PC-9 (cell line): ENCODE data around the gene ELN. TPM values are rescaled to one million over a fixed set of nuclear protein-coding genes. Genes with fewer than 3 reads are reported as not detected.

Source experiments
- BruUV-seq: library from RNA; stranded (reverse); fragments of 400-500 nt; replicated peaks from 2 replicates; lab custom pipeline; 2021; lab: Mats Ljungman, UMichigan
- CTCF ChIA-PET: fragments of 300-600 bp; sonication (Branson Sonifier 250); formaldehyde crosslinking; loops from one replicate; lab custom pipeline; 2022; ENCODE audit warnings: antibody characterized with exemption; lab: Charles Lee
- POLR2A ChIA-PET: fragments of 300-600 bp; sonication (Branson Sonifier 250); formaldehyde crosslinking; loops from one replicate; lab custom pipeline; 2022; ENCODE audit warnings: antibody characterized with exemption; ENCODE audit not compliant: unreplicated experiment; lab: Charles Lee
- DNase-seq, 2 experiments: peaks; one replicate each; pipeline versions ENCODE4 v3.0.0 to v3.0.0-alpha.2; 2015 to 2022; ENCODE audit warnings: mixed read lengths in 1 of 2
- H2AFZ ChIP-seq: fragments of 200-600 bp; sonication (generic); 2 replicates; pipeline ENCODE4 v1.8.1; 2017; ENCODE audit warnings: antibody characterized with exemption
- H3F3A ChIP-seq: fragments of 200-600 bp; sonication (generic); 2 replicates; pipeline ENCODE4 v1.8.1; 2017; ENCODE audit warnings: antibody characterized with exemption, mild to moderate bottlenecking, low read depth; ENCODE audit not compliant: insufficient read depth
- H3K27ac ChIP-seq: fragments of 200-600 bp; sonication (generic); 2 replicates; pipeline ENCODE4 v1.6.1; 2016; ENCODE audit warnings: mixed run types
- H3K27me3 ChIP-seq: fragments of 200-600 bp; sonication (generic); 2 replicates; pipeline ENCODE4 v1.6.1; 2016; ENCODE audit warnings: low read depth, mixed run types; ENCODE audit not compliant: insufficient read depth
- H3K36me3 ChIP-seq: fragments of 200-600 bp; sonication (generic); 2 replicates; pipeline ENCODE4 v1.6.1; 2016; ENCODE audit warnings: low read depth, mixed run types
- H3K4me1 ChIP-seq: fragments of 200-600 bp; sonication (generic); replicated peaks from 2 replicates; pipeline ENCODE4 v1.6.1; 2016; ENCODE audit warnings: mixed run types; ENCODE audit not compliant: insufficient read depth
- H3K4me2 ChIP-seq: fragments of 200-600 bp; sonication (generic); 2 replicates; pipeline ENCODE4 v1.6.1; 2017; ENCODE audit warnings: mixed run types
- H3K4me3 ChIP-seq: fragments of 200-600 bp; sonication (generic); 2 replicates; pipeline ENCODE4 v1.6.1; 2016; ENCODE audit warnings: mixed run types
- H3K79me2 ChIP-seq: fragments of 200-600 bp; sonication (generic); 2 replicates; pipeline ENCODE4 v1.6.1; 2017; ENCODE audit warnings: low read depth, mixed run types
- H3K9me2 ChIP-seq: fragments of 200-600 bp; sonication (generic); 2 replicates; pipeline ENCODE4 v1.8.1; 2017; ENCODE audit warnings: mild to moderate bottlenecking; ENCODE audit not compliant: insufficient read depth
- H3K9me3 ChIP-seq: fragments of 200-600 bp; sonication (generic); 2 replicates; pipeline ENCODE4 v1.8.1; 2016; ENCODE audit warnings: low read depth; ENCODE audit not compliant: insufficient read depth
- H4K20me1 ChIP-seq: fragments of 200-600 bp; sonication (generic); 2 replicates; pipeline ENCODE4 v1.8.1; 2017; ENCODE audit not compliant: insufficient read depth
- CTCF ChIP-seq: fragments of 200-600 bp; sonication (generic); conservative IDR thresholded peaks from 2 replicates; pipeline ENCODE4 v1.6.1; 2017; ENCODE audit warnings: mixed run types, antibody characterized with exemption, mild to moderate bottlenecking, moderate library complexity
- EZH2 ChIP-seq: fragments of 200-600 bp; sonication (generic); IDR thresholded peaks from 2 replicates; pipeline ENCODE4 v1.8.0; 2017; ENCODE audit warnings: antibody characterized with exemption, low read depth
- intact Hi-C: fragments of 100-400 bp; cut with micrococcal nuclease; formaldehyde crosslinking; loops from one replicate; pipeline ENCODE4 v1.10.0; 2022; ENCODE audit not compliant: unreplicated experiment
- total RNA-seq: library from RNA; stranded (reverse); gene quantifications from 2 replicates; pipeline ENCODE4 v1.2.3, GENCODE V29; 2021

Gene ELN
- total RNA-seq, 1 experiment from 2014 or later, result 0.11 TPM

- no peaks in the 10 kb centered on the region for H4K20me1 ChIP-seq
- no peaks in the 10 kb centered on the region for H3F3A ChIP-seq
- no peaks in the 10 kb centered on the region for H3K9me2 ChIP-seq
- no peaks in the 10 kb centered on the region for H3K36me3 ChIP-seq
- H3K4me1 ChIP-seq, result no peaks in the 10 kb centered on the region
- no TSS peak for BruUV-seq
- no peaks in the 10 kb centered on the region for H3K27me3 ChIP-seq
- no peaks in the 10 kb centered on the region for H3K9me3 ChIP-seq
- H3K27ac ChIP-seq, result no peak overlapping the region
- no peak for DNase-seq
- no peak overlapping the region for H2AFZ ChIP-seq
- H3K4me2 ChIP-seq, result no peak overlapping the region
- intact Hi-C loops, result no loop called here
- CTCF ChIA-PET, result no interaction called here
- no peak overlapping the region for H3K4me3 ChIP-seq
- POLR2A ChIA-PET, result no interaction called here
- TF ChIP-seq EZH2, result no peak
- TF ChIP-seq CTCF, result no peak
- H3K79me2 ChIP-seq, result no peaks in the 10 kb centered on the region
Observed at GRCh38 chr7:74013539-74014272, 14.3 kb upstream of the ELN start.

- Histone ChIP-seq H2AFZ (no peak overlapping the region), H3K36me3 (no peaks in the 10 kb centered on the region), H3K27me3 (no peaks in the 10 kb centered on the region), H3K79me2 (no peaks in the 10 kb centered on the region), H3K27ac (no peak overlapping the region), H3K4me3 (no peak overlapping the region), H3K9me3 (no peaks in the 10 kb centered on the region), H4K20me1 (no peaks in the 10 kb centered on the region), H3K4me2 (no peak overlapping the region), H3K9me2 (no peaks in the 10 kb centered on the region), H3F3A (no peaks in the 10 kb centered on the region), H3K4me1 (no peaks in the 10 kb centered on the region)
- ChIA-PET CTCF (no interaction called here), POLR2A (interaction anchor here (0.6 kb wide), 2 partner anchors 8 to 164 kb away, joined by 4 to 7 read pairs; no protein-coding TSS in a partner anchor)
- BruUV-seq, result no TSS peak
- TF ChIP-seq EZH2 (no peak), CTCF (no peak)
- DNase-seq, result no peak
- intact Hi-C loops, result no loop called here
Observed at GRCh38 chr7:74014931-74015330, 13.0 kb upstream of the ELN start.

- no peaks in the 10 kb centered on the region for H3K4me1 ChIP-seq
- BruUV-seq, result no TSS peak
- H4K20me1 ChIP-seq, result no peaks in the 10 kb centered on the region
- H3K79me2 ChIP-seq, result no peaks in the 10 kb centered on the region
- TF ChIP-seq CTCF (no peak), EZH2 (no peak)
- no peaks in the 10 kb centered on the region for H3K9me3 ChIP-seq
- POLR2A ChIA-PET, result interaction anchor here (0.6 kb wide), 1 partner anchor 8 kb away, joined by 7 read pairs; no protein-coding TSS in a partner anchor
- no peaks in the 10 kb centered on the region for H3F3A ChIP-seq
- intact Hi-C loops, result no loop called here
- no peak overlapping the region for H3K4me3 ChIP-seq
- H3K36me3 ChIP-seq, result no peaks in the 10 kb centered on the region
- H2AFZ ChIP-seq, result no peak overlapping the region
- CTCF ChIA-PET, result no interaction called here
- no peak overlapping the region for H3K27ac ChIP-seq
- no peaks in the 10 kb centered on the region for H3K27me3 ChIP-seq
- no peak for DNase-seq
- H3K4me2 ChIP-seq, result no peak overlapping the region
- no peaks in the 10 kb centered on the region for H3K9me2 ChIP-seq
Observed at GRCh38 chr7:74015670-74016069, 12.3 kb upstream of the ELN start.
